Nephron (organoid): ENCODE data around the gene TRAK1.

Experiments used
- H3K27ac Mint-ChIP-seq, 3 experiments: 2 replicates each; pipeline ENCODE4 v1.8.0; 2020; ENCODE audit warnings: mixed read lengths in 3 of 3, mild to moderate bottlenecking in 2 of 3, moderate library complexity in 1 of 3
- H3K27me3 Mint-ChIP-seq: 2 replicates; pipeline ENCODE4 v1.8.0; 2021; ENCODE audit warnings: low read depth, mild to moderate bottlenecking, moderate library complexity, mixed read lengths
- H3K36me3 Mint-ChIP-seq: 2 replicates; pipeline ENCODE4 v1.8.0; 2020; ENCODE audit warnings: low read depth, mixed read lengths
- H3K4me1 Mint-ChIP-seq: 2 replicates; pipeline ENCODE4 v1.8.0; 2020; ENCODE audit warnings: mixed read lengths
- H3K4me3 Mint-ChIP-seq, 3 experiments: 2 replicates each; pipeline ENCODE4 v1.8.0; 2020; ENCODE audit warnings: mild to moderate bottlenecking in 3 of 3, mixed read lengths in 3 of 3, moderate library complexity in 2 of 3
- H3K9me3 Mint-ChIP-seq: 2 replicates; pipeline ENCODE4 v1.8.0; 2020; ENCODE audit warnings: mixed read lengths
- CTCF ChIP-seq, 3 experiments: fragments of 200-600 bp; sonication (generic); IDR thresholded peaks; one replicate each; pipeline ENCODE4 v1.5.0; 2021; ENCODE audit warnings: antibody characterized with exemption in 3 of 3; ENCODE audit not compliant: unreplicated experiment in 3 of 3

The TRAK1 gene

GRCh38 chr3:42063888-42064287 is 27.3 kb upstream of the TRAK1 start:
- Mint-ChIP-seq H3K4me3 (no peak overlapping the region), H3K27ac (peak overlapping the region; percentile 58 to 89 (median 76)), H3K4me1 (peaks cover 69% of the 10 kb centered on the region), H3K9me3 (no peaks in the 10 kb centered on the region), H3K27me3 (no peaks in the 10 kb centered on the region), H3K36me3 (no peaks in the 10 kb centered on the region)
- TF ChIP-seq CTCF (IDR thresholded peaks at IDR 0.05; ENCODE audit: unreplicated experiment in 3 of 3): no peak

- peak overlapping the region in 2 of 3 experiments; percentile 13 to 20 for H3K4me3 Mint-ChIP-seq
- no peaks in the 10 kb centered on the region for H3K36me3 Mint-ChIP-seq
- peaks cover 65% of the 10 kb centered on the region for H3K4me1 Mint-ChIP-seq
- no peak for TF ChIP-seq CTCF (IDR thresholded peaks at IDR 0.05; ENCODE audit: unreplicated experiment in 3 of 3)
- peak overlapping the region; percentile 91 to 97 (median 92) for H3K27ac Mint-ChIP-seq
- H3K9me3 Mint-ChIP-seq: no peaks in the 10 kb centered on the region
- H3K27me3 Mint-ChIP-seq: no peaks in the 10 kb centered on the region
Observed at GRCh38 chr3:42066516-42067181, 24.5 kb upstream of the TRAK1 start.

- no peak for TF ChIP-seq CTCF (IDR thresholded peaks at IDR 0.05; ENCODE audit: unreplicated experiment in 3 of 3)
- Mint-ChIP-seq H3K27me3 (no peaks in the 10 kb centered on the region), H3K36me3 (no peaks in the 10 kb centered on the region), H3K4me1 (peaks cover 65% of the 10 kb centered on the region), H3K4me3 (peak overlapping the region in 2 of 3 experiments; percentile 29 to 37), H3K27ac (peak overlapping the region; percentile 91 to 97 (median 92)), H3K9me3 (no peaks in the 10 kb centered on the region)
Observed at GRCh38 chr3:42067326-42067725, 23.8 kb upstream of the TRAK1 start.

- Mint-ChIP-seq H3K4me3 (no peak overlapping the region), H3K27me3 (no peaks in the 10 kb centered on the region), H3K36me3 (no peaks in the 10 kb centered on the region), H3K27ac (peak overlapping the region; percentile 65 to 97 (median 91)), H3K9me3 (no peaks in the 10 kb centered on the region), H3K4me1 (peaks cover 70% of the 10 kb centered on the region)
- no peak for TF ChIP-seq CTCF (IDR thresholded peaks at IDR 0.05; ENCODE audit: unreplicated experiment in 3 of 3)
Observed at GRCh38 chr3:42068303-42069088, 22.7 kb upstream of the TRAK1 start.

- Mint-ChIP-seq H3K4me3 (no peak overlapping the region), H3K27me3 (no peaks in the 10 kb centered on the region), H3K36me3 (no peaks in the 10 kb centered on the region), H3K9me3 (no peaks in the 10 kb centered on the region), H3K27ac (peak overlapping the region in 1 of 3 experiments; percentile 39), H3K4me1 (peaks cover 78% of the 10 kb centered on the region)
- no peak for TF ChIP-seq CTCF (IDR thresholded peaks at IDR 0.05; ENCODE audit: unreplicated experiment in 3 of 3)
Observed at GRCh38 chr3:42070089-42070488, 21.1 kb upstream of the TRAK1 start.
